GM21786 (cell line): ENCODE measurements around the gene MLLT1.

ENCODE experiments used
- ATAC-seq: cut with Tn5 transposase; IDR thresholded peaks from one replicate; pipeline ENCODE4 v1.9.1; 2021; ENCODE audit not compliant: unreplicated experiment

MLLT1 gene

GRCh38 chr19:6235031-6235951, 44.5 kb downstream of the MLLT1 start:
- ATAC-seq = no peak

- no peak for ATAC-seq
These were observed 45.2 kb downstream of the MLLT1 start for GRCh38 chr19:6234527-6234926.

- ATAC-seq = no peak
These were observed 45.8 kb downstream of the MLLT1 start for GRCh38 chr19:6233827-6234511.

GRCh38 chr19:6233056-6233826, 46.5 kb downstream of the MLLT1 start:
- ATAC-seq = no peak

GRCh38 chr19:6232601-6233055, 47.1 kb downstream of the MLLT1 start:
- ATAC-seq = no peak

- ATAC-seq = no peak
These were observed 48.8 kb downstream of the MLLT1 start for GRCh38 chr19:6230991-6231448.

GRCh38 chr19:6229951-6230712, 49.6 kb downstream of the MLLT1 start:
- no peak for ATAC-seq

GRCh38 chr19:6229216-6229913, 50.4 kb downstream of the MLLT1 start:
- no peak for ATAC-seq

GRCh38 chr19:6228551-6229215, 51.1 kb downstream of the MLLT1 start:
- no peak for ATAC-seq

- no peak for ATAC-seq
These were observed 51.8 kb downstream of the MLLT1 start for GRCh38 chr19:6227936-6228325.

- no peak for ATAC-seq
These were observed 52.4 kb downstream of the MLLT1 start for GRCh38 chr19:6227156-6227935.

- no peak for ATAC-seq
These were observed 53.2 kb downstream of the MLLT1 start for GRCh38 chr19:6226444-6227155.

GRCh38 chr19:6226012-6226411, 53.8 kb downstream of the MLLT1 start:
- ATAC-seq = no peak

GRCh38 chr19:6225232-6225865, 54.4 kb downstream of the MLLT1 start:
- no peak for ATAC-seq

GRCh38 chr19:6224308-6224675, 55.5 kb downstream of the MLLT1 start:
- no peak for ATAC-seq

- no peak for ATAC-seq
These were observed 56.1 kb downstream of the MLLT1 start for GRCh38 chr19:6223461-6224307.

- no peak for ATAC-seq
These were observed 56.9 kb downstream of the MLLT1 start for GRCh38 chr19:6222884-6223283.
